HepG2 (cell line): Measurements from ENCODE around the gene PNPLA2. TPM values are rescaled to one million over a fixed set of nuclear protein-coding genes. Genes with fewer than 3 reads are reported as not detected.

Source experiments
- AGO1 ChIP-seq: fragments of 200-400 bp; formaldehyde crosslinking; IDR thresholded peaks from 2 replicates; pipeline ENCODE4 v1.6.1; 2017; ENCODE audit warnings: mild to moderate bottlenecking, low read depth, low read length, moderate library complexity; ENCODE audit not compliant: poor library complexity, severe bottlenecking
- EZH2 ChIP-seq: conservative IDR thresholded peaks from 2 replicates; pipeline ENCODE4 v1.6.1; 2012; ENCODE audit warnings: mild to moderate bottlenecking, low read depth, low read length, moderate library complexity
- GABPA ChIP-seq, 2 experiments: IDR thresholded peaks; 2 replicates each; pipeline ENCODE4 v1.6.1; 2011 to 2016; ENCODE audit warnings: low read depth in 2 of 2, low read length in 1 of 2, missing biosample characterization in 1 of 2, missing genetic modification characterization in 1 of 2
- HDAC1 ChIP-seq: sonication (generic); formaldehyde crosslinking; IDR thresholded peaks from 2 replicates; pipeline ENCODE4 v1.5.1; 2020; ENCODE audit warnings: mild to moderate bottlenecking, missing genetic modification reagents
- HNRNPK ChIP-seq: fragments of 200-400 bp; formaldehyde crosslinking; IDR thresholded peaks from 2 replicates; pipeline ENCODE4 v1.6.1; 2018; ENCODE audit warnings: low read length, low read depth, moderate library complexity, mild to moderate bottlenecking; ENCODE audit not compliant: poor library complexity, severe bottlenecking
- NFYC ChIP-seq: IDR thresholded peaks from 2 replicates; pipeline ENCODE4 v1.6.1; 2016; ENCODE audit warnings: missing genetic modification reagents, missing compliant biosample characterization
- NKX3-1 ChIP-seq: sonication (generic); formaldehyde crosslinking; IDR thresholded peaks from 2 replicates; pipeline ENCODE4 v1.5.0; 2020; ENCODE audit warnings: missing genetic modification reagents
- NR2F1 ChIP-seq, 2 experiments: fragments of 450-650 bp in 1 of 2; formaldehyde crosslinking in 1 of 2; IDR thresholded peaks; 2 replicates each; pipeline versions ENCODE4 v1.5.0 to v1.6.1; 2016 to 2020; ENCODE audit warnings: mild to moderate bottlenecking in 1 of 2, missing compliant biosample characterization in 1 of 2, missing genetic modification reagents in 1 of 2, moderate library complexity in 1 of 2
- NRL ChIP-seq: sonication (generic); formaldehyde crosslinking; IDR thresholded peaks from 2 replicates; pipeline ENCODE4 v1.5.0; 2020; ENCODE audit warnings: missing genetic modification reagents, mild to moderate bottlenecking, moderate library complexity, borderline replicate concordance
- PATZ1 ChIP-seq: sonication (generic); formaldehyde crosslinking; IDR thresholded peaks from 2 replicates; pipeline ENCODE4 v1.4.0; 2020; ENCODE audit warnings: missing genetic modification reagents
- POLR2AphosphoS5 ChIP-seq: IDR thresholded peaks from 2 replicates; pipeline ENCODE4 v1.6.1; 2012; ENCODE audit warnings: low read depth, low read length
- STAT5B ChIP-seq: sonication (generic); formaldehyde crosslinking; IDR thresholded peaks from 2 replicates; pipeline ENCODE4 v1.4.0; 2020; ENCODE audit warnings: missing genetic modification reagents
- USF2 ChIP-seq, 2 experiments: sonication (generic) in 1 of 2; formaldehyde crosslinking in 1 of 2; IDR thresholded peaks; 2 replicates each; pipeline versions ENCODE4 v1.5.1 to v1.6.1; 2011 to 2020; ENCODE audit warnings: borderline replicate concordance in 1 of 2, low read depth in 1 of 2, low read length in 1 of 2, mild to moderate bottlenecking in 1 of 2, missing genetic modification reagents in 1 of 2, moderate library complexity in 1 of 2
- ZBTB39 ChIP-seq: sonication (generic); formaldehyde crosslinking; IDR thresholded peaks from 2 replicates; pipeline ENCODE4 v1.5.0; 2020; ENCODE audit warnings: missing genetic modification reagents
- ZNF124 ChIP-seq: sonication (generic); formaldehyde crosslinking; IDR thresholded peaks from 2 replicates; pipeline ENCODE4 v1.4.0; 2020; ENCODE audit warnings: missing genetic modification reagents
- ZNF431 ChIP-seq: sonication (generic); formaldehyde crosslinking; IDR thresholded peaks from 2 replicates; pipeline ENCODE4 v1.9.0; 2022; ENCODE audit warnings: missing genetic modification reagents, low read depth, mild to moderate bottlenecking, borderline replicate concordance
- ZNF674 ChIP-seq: sonication (generic); formaldehyde crosslinking; IDR thresholded peaks from 2 replicates; pipeline ENCODE4 v1.5.0; 2020; ENCODE audit warnings: low read depth, mild to moderate bottlenecking, missing genetic modification reagents
- polyA plus RNA-seq, 8 experiments: library from polyadenylated mRNA; depleted of rRNA in 3 of 8; stranded (reverse) in 7 of 8; unstranded in 1 of 8; fragments of >200 nt; fragmentation: Illumina TruSeq in 4 of 8; extraction: Trizol in 4 of 8; gene quantifications; 2 replicates each; pipeline versions ENCODE4 v1.2.1 to v1.2.3, GENCODE V29; 2011 to 2016; ENCODE audit warnings: low read depth in 4 of 8, missing spikeins in 1 of 8, mixed read lengths in 1 of 8; ENCODE audit not compliant: insufficient read depth in 1 of 8
- total RNA-seq, 5 experiments: library from RNA; depleted of rRNA; stranded (reverse); fragments of >200 nt; fragmentation: Illumina TruSeq; extraction: Trizol; gene quantifications; 2 replicates each; pipeline ENCODE4 v1.2.3, GENCODE V29; 2016; ENCODE audit warnings: low read depth in 1 of 5

Gene PNPLA2
- total and polyA plus RNA-seq, 2 of the 13 experiments (the other 11 are each of a cell fraction or from before 2014, with no cell fraction given): 10.5 to 43.2 TPM

GRCh38 chr11:842370-843002, 23.8 kb downstream of the PNPLA2 start, which contains the start of the genes POLR2L and TSPAN4 (continued):
- TF ChIP-seq STAT5B (no peak), ZNF674 (CRISPR knock-in tag) (no peak; the same call in 1 of the 2 replicates), EZH2 (no peak), ZNF431 (CRISPR knock-in tag) (no peak; the same call in 1 of the 2 replicates), USF2 (IDR thresholded peaks at IDR 0.05; ENCODE audit: low read depth, low read length) (no peak), USF2 (CRISPR knock-in tag; IDR thresholded peaks at IDR 0.05; ENCODE audit: borderline replicate concordance) (no peak), ZBTB39 (CRISPR knock-in tag) (no peak; the same call in 1 of the 2 replicates), NRL (CRISPR knock-in tag) (no peak), HNRNPK (no peak), NKX3-1 (CRISPR knock-in tag) (no peak), PATZ1 (CRISPR knock-in tag) (no peak; the same call in 1 of the 2 replicates), HDAC1 (CRISPR knock-in tag) (peak; percentile 92), AGO1 (peak; percentile 86), POLR2AphosphoS5 (peak; percentile 97), ZNF124 (no peak), NFYC (no peak), GABPA (IDR thresholded peaks at IDR 0.05; ENCODE audit: low read depth, low read length) (no peak), GABPA (CRISPR knock-in tag; IDR thresholded peaks at IDR 0.05; ENCODE audit: low read depth) (no peak), NR2F1 (CRISPR knock-in tag; IDR thresholded peaks at IDR 0.05) (no peak; a peak in 1 of 4 replicates)
